ENCODE measurements around the gene TOLLIP. TPM values are rescaled to one million over a fixed set of nuclear protein-coding genes. Genes with fewer than 3 reads are reported as not detected.

The TOLLIP gene
- total RNA-seq, 1 donor from 2014 or later: 71.6 TPM

GRCh38 chr11:1310318-1310687 is 871 bp upstream of the TOLLIP start:
- Mint-ChIP-seq H3K36me3 (ENCODE audit: unreplicated experiment) (peaks cover 5% of the 10 kb centered on the region), H3K4me1 (ENCODE audit: unreplicated experiment) (peaks cover 27% of the 10 kb centered on the region), H3K9me3 (ENCODE audit: unreplicated experiment) (peaks cover 33% of the 10 kb centered on the region), H3K27ac (ENCODE audit: unreplicated experiment) (peak overlapping the region; percentile 76), H3K27me3 (ENCODE audit: unreplicated experiment) (peaks cover 30% of the 10 kb centered on the region), H3K4me3 (ENCODE audit: unreplicated experiment) (peak overlapping the region; percentile 81)
- TF ChIP-seq, protein P1, sequence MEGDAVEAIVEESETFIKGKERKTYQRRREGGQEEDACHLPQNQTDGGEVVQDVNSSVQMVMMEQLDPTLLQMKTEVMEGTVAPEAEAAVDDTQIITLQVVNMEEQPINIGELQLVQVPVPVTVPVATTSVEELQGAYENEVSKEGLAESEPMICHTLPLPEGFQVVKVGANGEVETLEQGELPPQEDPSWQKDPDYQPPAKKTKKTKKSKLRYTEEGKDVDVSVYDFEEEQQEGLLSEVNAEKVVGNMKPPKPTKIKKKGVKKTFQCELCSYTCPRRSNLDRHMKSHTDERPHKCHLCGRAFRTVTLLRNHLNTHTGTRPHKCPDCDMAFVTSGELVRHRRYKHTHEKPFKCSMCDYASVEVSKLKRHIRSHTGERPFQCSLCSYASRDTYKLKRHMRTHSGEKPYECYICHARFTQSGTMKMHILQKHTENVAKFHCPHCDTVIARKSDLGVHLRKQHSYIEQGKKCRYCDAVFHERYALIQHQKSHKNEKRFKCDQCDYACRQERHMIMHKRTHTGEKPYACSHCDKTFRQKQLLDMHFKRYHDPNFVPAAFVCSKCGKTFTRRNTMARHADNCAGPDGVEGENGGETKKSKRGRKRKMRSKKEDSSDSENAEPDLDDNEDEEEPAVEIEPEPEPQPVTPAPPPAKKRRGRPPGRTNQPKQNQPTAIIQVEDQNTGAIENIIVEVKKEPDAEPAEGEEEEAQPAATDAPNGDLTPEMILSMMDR (IDR thresholded peaks at IDR 0.05): no peak
- no peak for DNase-seq (ENCODE audit: extremely low spot score, unreplicated experiment)

GRCh38 chr11:1308743-1309497 is 512 bp downstream of the TOLLIP start:
- Mint-ChIP-seq H3K27me3 (ENCODE audit: unreplicated experiment) (peaks cover 18% of the 10 kb centered on the region), H3K4me3 (ENCODE audit: unreplicated experiment) (peak overlapping the region; percentile 72), H3K27ac (ENCODE audit: unreplicated experiment) (no peak overlapping the region), H3K4me1 (ENCODE audit: unreplicated experiment) (peaks cover 41% of the 10 kb centered on the region), H3K36me3 (ENCODE audit: unreplicated experiment) (peaks cover 5% of the 10 kb centered on the region), H3K9me3 (ENCODE audit: unreplicated experiment) (peaks cover 28% of the 10 kb centered on the region)
- TF ChIP-seq, protein P1 (IDR thresholded peaks at IDR 0.05): no peak
- no peak for DNase-seq (ENCODE audit: extremely low spot score, unreplicated experiment)

GRCh38 chr11:1307998-1308742 is 1.3 kb downstream of the TOLLIP start:
- peaks cover 21% of the 10 kb centered on the region for H3K9me3 Mint-ChIP-seq (ENCODE audit: unreplicated experiment)
- peak; percentile 71 for DNase-seq (ENCODE audit: extremely low spot score, unreplicated experiment)
- H3K4me1 Mint-ChIP-seq (ENCODE audit: unreplicated experiment): peaks cover 47% of the 10 kb centered on the region
- TF ChIP-seq, protein P1 (IDR thresholded peaks at IDR 0.05): no peak
- H3K27me3 Mint-ChIP-seq (ENCODE audit: unreplicated experiment): peaks cover 11% of the 10 kb centered on the region
- peak overlapping the region; percentile 72 for H3K4me3 Mint-ChIP-seq (ENCODE audit: unreplicated experiment)
- H3K36me3 Mint-ChIP-seq (ENCODE audit: unreplicated experiment): peaks cover 5% of the 10 kb centered on the region
- H3K27ac Mint-ChIP-seq (ENCODE audit: unreplicated experiment): peak overlapping the region; percentile 31

DNA sequence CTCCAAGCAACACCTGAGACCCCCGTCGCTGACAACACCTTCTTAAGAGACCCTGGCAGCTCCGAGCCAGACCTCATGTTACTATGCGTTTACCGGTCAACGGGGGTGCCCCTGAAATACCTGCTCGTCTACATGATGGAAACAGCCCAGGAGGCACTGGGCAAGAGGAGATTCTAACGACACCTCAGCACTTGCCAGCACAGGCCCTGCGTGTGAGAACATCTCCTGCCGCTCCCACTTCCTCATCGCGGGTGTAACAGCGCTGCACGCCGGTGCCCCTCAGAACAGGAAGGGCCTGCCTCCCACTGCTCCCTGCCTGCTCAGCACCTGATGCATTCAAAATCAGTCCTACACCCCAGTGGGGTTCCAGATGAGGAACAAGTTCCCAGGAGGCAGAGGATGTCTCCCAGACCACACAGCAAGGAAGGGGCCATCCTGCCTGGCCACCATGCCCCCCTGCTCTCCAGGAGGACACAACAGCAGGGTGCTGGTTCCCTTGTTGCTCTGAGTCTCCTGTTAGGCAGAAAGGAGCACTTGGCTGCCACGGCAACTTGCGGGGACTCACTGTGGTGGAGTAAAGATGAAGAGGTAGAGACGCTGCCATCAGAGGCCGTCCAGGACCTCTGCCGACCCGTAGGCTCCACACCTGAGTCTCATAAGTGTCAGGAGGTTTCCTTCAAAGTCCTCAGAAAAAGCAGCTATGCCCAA is 2.1 kb downstream of the TOLLIP start:
- Mint-ChIP-seq H3K27me3 (ENCODE audit: unreplicated experiment) (peaks cover 6% of the 10 kb centered on the region), H3K9me3 (ENCODE audit: unreplicated experiment) (peaks cover 17% of the 10 kb centered on the region), H3K27ac (ENCODE audit: unreplicated experiment) (no peak overlapping the region), H3K4me1 (ENCODE audit: unreplicated experiment) (peaks cover 51% of the 10 kb centered on the region), H3K4me3 (ENCODE audit: unreplicated experiment) (no peak overlapping the region), H3K36me3 (ENCODE audit: unreplicated experiment) (peaks cover 5% of the 10 kb centered on the region)
- DNase-seq (ENCODE audit: extremely low spot score, unreplicated experiment): peak; percentile 73
- TF ChIP-seq, protein P1 (IDR thresholded peaks at IDR 0.05): no peak

Measured in osteocyte (in vitro differentiated cells).